ENCODE measurements around the gene SNRNP48. TPM values are rescaled to one million over a fixed set of nuclear protein-coding genes. Genes with fewer than 3 reads are reported as not detected.

The SNRNP48 gene
- total and polyA plus RNA-seq, 2 donors (not counting 3 experiments of a cell fraction or from before 2014, with no cell fraction given), result 4.2 to 13.2 TPM

GRCh38 chr6:7594579-7595125, 4.7 kb downstream of the SNRNP48 start:
- CTCF ChIA-PET, result interaction anchor here (1.1 to 1.2 kb wide), 2 partner anchors 13 to 465 kb away, joined by 3 read pairs; no protein-coding TSS in a partner anchor
- Histone ChIP-seq H4K20me1 (replicated peaks; ENCODE audit: control insufficient read depth, extremely low read depth, insufficient read depth, low read length) (no peaks in the 10 kb centered on the region), H3K9me1 (replicated peaks; ENCODE audit: control insufficient read depth, extremely low read depth, insufficient read depth, low read length) (no peaks in the 10 kb centered on the region), H2AFZ (ENCODE audit: low read depth, low read length) (no peak overlapping the region), H3K36me3 (ENCODE audit: control insufficient read depth in 2 of 2, extremely low read depth in 1 of 2, insufficient read depth in 2 of 2, low read length in 2 of 2) (peaks cover 7 to 10% of the 10 kb centered on the region in 2 experiments), H3K4me2 (ENCODE audit: insufficient read depth, low read length) (no peak overlapping the region), H3K27me3 (ENCODE audit: control insufficient read depth in 2 of 2, insufficient read depth in 2 of 2, low read length in 2 of 2) (no peaks in the 10 kb centered on the region), H3K9me3 (replicated peaks; ENCODE audit: control insufficient read depth, insufficient read depth, low read length) (no peaks in the 10 kb centered on the region), H3K4me3 (replicated peaks in 1 of 3; ENCODE audit: insufficient read depth in 1 of 3, low read depth in 1 of 3, low read length in 3 of 3) (no peak overlapping the region), H3K79me2 (ENCODE audit: control insufficient read depth, insufficient read depth, low read length) (peaks cover 31% of the 10 kb centered on the region), H3K27ac (ENCODE audit: insufficient read depth, low read depth, low read length) (no peak overlapping the region), H3K4me1 (ENCODE audit: control insufficient read depth, extremely low read depth, insufficient read depth, low read length) (peaks cover 11% of the 10 kb centered on the region), H3K9ac (replicated peaks; ENCODE audit: extremely low read depth, insufficient read depth, low read length) (no peak overlapping the region)
- dilution Hi-C loops (cut with MboI; ENCODE audit: extremely low pct_ligation_motif_present, low sequenced_read_pairs) (no loop called here), intact Hi-C loops (cut with micrococcal nuclease) (loop anchor here (5.0 kb wide), 3 partner anchors 177 to 917 kb away; partner anchors contain the start of gene SSR1)
- DNase-seq (ENCODE audit: low read depth, low spot score), result no peak
- FAIRE-seq, result no peak
- TF ChIP-seq MAX (IDR thresholded peaks at IDR 0.05; ENCODE audit: insufficient read depth, insufficient read length) (no peak), POLR2AphosphoS5 (IDR thresholded peaks at IDR 0.05; ENCODE audit: insufficient read depth, low read depth, low read length) (no peak), EZH2 (IDR thresholded peaks at IDR 0.05; ENCODE audit: borderline replicate concordance, low read depth, low read length, severe bottlenecking) (no peak), POLR2A (IDR thresholded peaks at IDR 0.05; ENCODE audit: low read depth, low read length) (no peak), GATA2 (IDR thresholded peaks at IDR 0.05; ENCODE audit: insufficient read depth, insufficient read length, low read depth, low read length) (no peak), CTCF (IDR thresholded peaks at IDR 0.05; ENCODE audit: extremely low read depth in 1 of 2, insufficient read depth in 1 of 2, low read depth in 1 of 2, low read length in 2 of 2) (no peak), JUN (IDR thresholded peaks at IDR 0.05; ENCODE audit: borderline replicate concordance, insufficient read depth, insufficient read length, low read depth) (no peak), FOS (IDR thresholded peaks at IDR 0.05; ENCODE audit: borderline replicate concordance, insufficient read depth, low read length) (no peak), MYC (IDR thresholded peaks at IDR 0.05; ENCODE audit: low read depth, low read length) (no peak)
- POLR2A ChIA-PET, result no interaction called here
- no TSS peak for BruUV-seq (replicated peaks)

Measured in endothelial cell of umbilical vein (primary cell).